ENCODE data around the gene NTRK1.

NTRK1 gene

DNA sequence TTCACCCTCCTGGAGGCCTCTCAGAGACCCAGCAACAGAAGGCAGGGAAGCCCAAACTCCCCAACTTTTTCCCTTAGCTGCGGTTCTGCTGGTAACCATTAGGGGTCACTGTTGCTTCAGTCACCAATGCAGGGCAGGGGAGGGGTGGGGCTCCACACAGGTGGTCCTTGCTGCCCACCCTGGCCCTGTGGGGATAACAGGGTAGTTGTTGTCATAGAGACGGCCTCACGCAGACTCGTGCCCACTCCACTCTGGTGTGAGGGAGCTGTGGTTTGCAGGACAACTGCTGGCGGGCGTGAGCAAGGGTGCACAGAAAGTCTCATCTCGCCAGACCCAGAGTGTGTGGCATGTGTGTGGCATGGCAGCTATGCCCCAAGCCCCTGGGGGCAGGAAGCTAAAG lies 21.7 kb upstream of the NTRK1 start:
- DNase-seq (ENCODE audit: low read depth): no peak

- DNase-seq (ENCODE audit: low read depth): no peak
Measured at GRCh38 chr1:156839426-156840109, 21.1 kb upstream of the NTRK1 start.

- DNase-seq (ENCODE audit: low read depth): no peak
Measured at GRCh38 chr1:156840186-156840897, 20.3 kb upstream of the NTRK1 start.

GRCh38 chr1:156840898-156841279 lies 19.8 kb upstream of the NTRK1 start:
- DNase-seq (ENCODE audit: low read depth): no peak

DNA sequence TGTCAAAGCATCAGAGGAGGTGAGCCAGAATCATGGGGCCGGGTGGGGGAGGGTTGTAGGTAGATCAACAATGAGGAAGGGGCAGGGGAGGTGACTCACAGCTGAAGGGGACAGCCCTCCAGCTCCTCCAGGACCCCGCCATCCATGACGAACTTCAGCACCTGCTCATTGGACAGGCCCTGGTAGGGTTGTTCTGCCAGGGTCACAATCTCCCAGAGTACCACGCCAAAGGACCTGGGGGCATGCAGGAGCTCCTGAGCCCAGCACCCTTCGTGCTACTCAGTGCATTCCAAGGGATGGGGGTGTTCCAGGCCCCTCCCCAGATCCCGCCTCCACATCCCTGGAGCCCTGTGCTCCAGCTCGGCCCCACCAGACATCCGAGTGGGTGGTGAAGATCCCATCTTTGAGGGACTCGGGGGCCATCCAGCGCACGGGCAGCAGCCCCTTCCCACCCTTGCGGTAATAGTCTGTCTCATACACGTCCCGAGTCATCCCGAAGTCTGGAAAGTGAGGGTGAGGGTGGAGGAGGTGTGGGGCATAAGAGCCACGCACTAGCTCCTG lies 19.3 kb upstream of the NTRK1 start:
- no peak for DNase-seq (ENCODE audit: low read depth)

DNA sequence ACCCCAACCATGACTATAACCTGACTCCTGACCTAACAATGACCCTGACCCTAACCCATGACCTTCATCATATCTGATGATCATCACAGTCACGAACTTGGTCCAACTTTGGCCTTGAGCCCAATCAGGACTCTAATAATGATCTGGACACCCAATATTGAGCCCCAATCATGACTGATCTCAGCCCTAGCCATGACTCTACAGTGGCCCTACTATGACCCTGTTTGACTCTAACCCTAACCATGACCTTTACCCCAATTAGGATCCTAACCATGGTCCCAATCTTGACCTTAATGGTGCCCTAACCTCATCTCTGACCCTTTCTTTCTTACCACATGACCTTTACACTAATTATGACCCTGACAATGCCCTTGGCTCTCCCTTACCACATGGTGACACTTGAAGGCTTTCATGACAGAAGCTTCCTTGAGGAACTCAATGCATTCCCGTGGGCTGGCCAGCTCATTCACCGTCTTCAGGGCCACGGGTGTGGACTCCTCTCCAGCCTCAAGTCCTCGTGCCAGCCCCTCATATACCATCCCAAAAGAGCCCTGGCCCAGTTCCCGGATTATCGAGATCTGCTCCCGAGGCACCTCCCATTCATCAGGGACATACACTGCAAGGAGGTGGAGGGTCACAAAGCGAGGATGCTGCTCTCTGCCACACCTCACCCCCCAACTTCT lies 17.9 kb upstream of the NTRK1 start:
- DNase-seq (ENCODE audit: low read depth): no peak

GRCh38 chr1:156844102-156844501 lies 16.6 kb upstream of the NTRK1 start:
- DNase-seq (ENCODE audit: low read depth): no peak

- no peak for DNase-seq (ENCODE audit: low read depth)
Measured at GRCh38 chr1:156844638-156845037, 16.0 kb upstream of the NTRK1 start.

DNA sequence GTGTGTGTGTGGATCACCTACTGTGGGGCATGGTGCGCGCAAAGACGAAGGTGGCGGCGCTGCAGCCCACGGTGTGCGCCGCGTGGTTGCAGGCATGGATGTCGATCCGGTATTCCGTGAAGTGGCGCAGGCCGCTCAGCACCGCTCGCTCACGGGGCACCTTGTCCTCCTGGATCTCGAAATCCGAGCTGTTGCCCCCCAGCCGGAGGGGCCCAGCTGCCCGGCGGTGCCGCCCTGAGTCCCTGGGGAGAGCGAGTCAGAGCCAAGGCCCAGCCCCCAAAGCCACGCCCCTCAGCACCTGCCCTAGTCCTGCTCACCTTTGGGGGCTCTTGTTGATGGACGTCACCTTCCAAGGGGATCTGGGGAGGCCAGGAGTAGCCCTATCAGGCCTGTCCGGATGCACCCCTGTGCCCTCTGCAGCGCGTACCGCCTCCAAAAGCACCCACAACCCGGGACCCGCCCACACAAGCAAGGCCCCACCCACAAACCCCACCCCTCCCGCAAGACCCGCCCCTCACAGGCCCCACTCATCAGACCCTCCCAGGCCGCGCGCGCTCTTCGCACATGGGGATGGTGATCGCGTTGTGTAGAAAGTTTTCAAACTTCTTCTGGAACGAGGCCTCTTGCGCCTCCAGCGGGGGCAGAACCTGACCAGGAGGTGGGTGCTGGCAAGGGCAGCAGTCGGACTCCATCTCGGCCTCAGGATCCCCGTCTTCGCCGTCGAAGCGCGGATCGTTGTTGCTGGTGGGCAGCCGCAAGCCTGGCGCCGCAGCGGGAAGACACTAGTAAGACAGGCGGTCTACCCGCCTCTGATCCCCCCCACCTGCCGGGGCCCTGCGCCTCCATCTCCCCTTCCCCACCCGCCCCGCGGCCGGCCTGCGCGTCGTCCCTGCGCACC lies 15.4 kb upstream of the NTRK1 start:
- DNase-seq (ENCODE audit: low read depth): no peak

DNA sequence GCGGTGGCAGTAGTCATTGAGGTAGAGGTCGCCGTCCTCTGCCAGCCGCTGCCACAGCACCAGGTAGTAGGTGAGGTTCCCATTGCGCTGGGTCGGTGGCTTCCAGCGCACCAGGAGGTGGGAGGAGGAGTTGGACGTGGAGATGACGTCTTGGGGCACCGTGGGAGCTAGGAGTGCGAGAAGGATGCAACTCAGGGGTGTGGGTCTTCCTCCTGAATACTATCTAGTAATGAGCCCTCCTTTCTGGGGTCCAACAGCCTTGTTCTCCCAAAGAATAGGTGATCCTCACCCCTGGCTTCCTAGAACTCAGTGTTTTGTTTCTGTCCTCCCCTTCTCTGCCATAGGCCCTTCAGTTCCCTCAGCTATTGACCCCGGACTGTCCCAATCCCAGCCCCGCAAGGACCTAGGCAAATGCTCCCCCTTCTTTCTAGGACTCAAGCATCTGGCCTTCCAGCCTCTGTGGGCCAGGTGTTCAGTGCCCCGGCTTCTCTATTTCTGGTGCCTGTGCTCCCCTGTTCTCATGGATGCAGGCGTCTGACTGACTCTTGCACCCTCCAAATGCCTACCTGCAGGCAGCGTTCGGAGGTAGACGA lies 14.6 kb upstream of the NTRK1 start:
- no peak for DNase-seq (ENCODE audit: low read depth)

DNA sequence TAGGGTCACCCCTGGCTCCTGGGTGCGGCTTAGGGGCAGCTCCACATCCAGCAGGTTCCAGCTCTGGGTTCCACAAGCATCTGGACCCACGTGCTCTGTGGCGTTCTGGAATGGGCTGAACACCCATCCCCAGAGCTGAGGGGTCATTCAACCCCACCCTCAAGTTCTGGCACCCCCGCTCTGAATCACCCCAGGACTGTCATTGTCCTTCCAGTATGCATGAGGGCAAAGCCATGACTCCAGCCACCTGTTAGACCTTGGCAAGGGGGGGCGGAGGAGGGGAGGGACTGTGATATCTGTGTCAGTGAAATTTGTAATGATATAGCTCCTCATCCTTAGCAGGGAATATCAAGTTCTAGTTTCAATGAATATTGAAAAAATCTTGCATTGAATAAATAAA lies 14.0 kb upstream of the NTRK1 start:
- no peak for DNase-seq (ENCODE audit: low read depth)

- DNase-seq (ENCODE audit: low read depth): no peak
Measured at GRCh38 chr1:156847591-156848460, 12.8 kb upstream of the NTRK1 start.

DNA sequence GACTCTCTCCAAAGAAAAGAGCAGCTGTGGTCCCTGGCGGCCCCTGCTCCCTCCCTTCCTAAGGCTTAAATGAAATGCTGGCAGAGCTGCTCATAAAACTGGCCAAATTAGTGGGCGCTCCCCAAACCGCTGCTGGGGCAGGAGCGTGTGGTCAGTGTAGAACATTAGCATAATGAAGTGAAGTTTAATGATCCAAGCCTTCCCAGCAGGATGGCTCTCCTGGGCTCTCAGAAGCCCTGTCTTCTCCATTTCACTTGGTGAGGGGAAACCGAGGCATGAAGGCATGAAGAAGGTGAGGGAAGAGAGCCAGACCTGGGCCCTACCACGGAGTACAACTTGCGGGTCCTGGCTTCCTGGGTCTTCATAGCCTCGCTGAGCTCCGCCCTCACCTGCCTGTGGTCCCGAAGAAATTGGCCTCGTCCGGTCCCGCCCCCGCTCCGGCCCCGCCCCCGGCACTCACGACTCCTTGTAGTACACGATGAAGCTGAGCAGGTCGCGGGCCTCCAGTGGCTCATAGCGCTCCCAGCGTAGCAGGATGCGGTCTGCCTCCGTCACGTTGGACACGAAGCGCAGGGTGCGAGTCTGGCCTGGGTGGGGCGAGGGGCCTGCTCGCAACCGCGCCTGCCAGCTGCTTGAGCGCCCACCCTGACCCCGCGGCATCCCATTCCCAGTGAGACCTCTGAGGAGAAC lies 12.1 kb upstream of the NTRK1 start:
- peak; percentile 42 for DNase-seq (ENCODE audit: low read depth)

DNA sequence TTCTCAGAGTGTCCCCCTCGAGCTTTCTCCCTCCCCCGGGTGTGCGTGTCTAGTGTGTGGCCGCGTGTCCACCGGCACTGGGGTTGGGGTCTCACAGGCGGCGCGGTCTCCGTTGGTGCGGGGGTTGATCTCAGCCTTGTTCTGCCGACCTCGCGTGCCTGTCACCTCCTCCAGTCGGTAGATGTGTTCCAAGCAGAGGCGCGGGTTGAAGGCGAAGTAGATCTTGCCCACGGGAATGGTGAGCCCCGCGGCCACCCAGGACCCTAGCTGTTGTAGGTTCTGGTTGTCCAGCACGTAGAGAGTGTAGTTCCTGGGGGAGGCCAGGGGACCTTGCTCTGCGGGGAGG lies 11.5 kb upstream of the NTRK1 start:
- DNase-seq (ENCODE audit: low read depth): no peak

- no peak for DNase-seq (ENCODE audit: low read depth)
Measured at GRCh38 chr1:156851779-156852417, 8.8 kb upstream of the NTRK1 start.

DNA sequence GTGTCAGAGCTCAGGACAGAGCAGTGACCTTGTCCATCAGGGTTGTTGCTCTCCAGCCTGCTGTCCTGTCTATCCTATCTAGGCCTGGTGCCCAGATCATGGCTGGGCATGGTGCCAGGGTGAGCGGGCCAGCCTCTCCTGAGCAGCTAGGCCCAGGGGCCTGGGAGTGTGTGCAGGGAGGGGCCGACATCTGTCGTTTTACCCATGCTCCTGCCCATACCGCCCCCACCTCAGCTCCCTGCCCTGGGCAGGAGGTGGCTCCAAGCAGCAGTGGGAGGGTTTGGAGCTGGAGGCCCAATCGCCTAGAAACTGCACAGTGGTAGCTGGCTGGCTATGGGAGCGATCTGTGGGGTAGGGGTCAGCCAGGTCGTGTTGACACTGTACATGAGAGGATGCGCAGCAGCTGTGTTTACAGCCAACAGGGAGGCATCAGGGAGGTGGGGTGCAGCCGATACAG lies 8.2 kb upstream of the NTRK1 start:
- no peak for DNase-seq (ENCODE audit: low read depth)

- no peak for DNase-seq (ENCODE audit: low read depth)
Measured at GRCh38 chr1:156853761-156854160, 6.9 kb upstream of the NTRK1 start.

DNA sequence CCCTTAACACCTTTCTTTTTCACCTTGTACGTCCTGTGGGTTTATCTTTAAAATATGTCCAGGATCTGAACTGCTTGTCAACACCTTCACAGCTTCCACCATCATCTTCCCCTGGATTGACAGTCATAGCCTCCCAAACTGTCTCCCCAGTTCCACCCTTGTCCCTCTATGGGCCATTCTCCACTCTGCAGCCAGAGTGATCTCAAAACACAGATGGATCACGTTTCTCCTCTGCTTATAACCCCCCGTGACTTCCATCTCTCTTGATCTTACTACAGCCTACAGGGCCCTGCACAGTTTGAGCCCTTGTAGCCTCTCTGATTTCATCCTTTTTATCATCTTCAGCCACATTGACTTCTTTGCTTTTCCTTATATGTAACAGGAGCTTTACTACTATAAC lies 6.0 kb upstream of the NTRK1 start:
- no peak for DNase-seq (ENCODE audit: low read depth)

- no peak for DNase-seq (ENCODE audit: low read depth)
Measured at GRCh38 chr1:156856282-156856785, 4.3 kb upstream of the NTRK1 start.

All from activated T-cell treated with anti-CD3 and anti-CD28 coated beads for 24 hours (primary cell).